Mesothelial cell of epicardium (in vitro differentiated cells): ENCODE measurements around the gene WNT9A. TPM values are rescaled to one million over a fixed set of nuclear protein-coding genes. Genes with fewer than 3 reads are reported as not detected.

Source experiments
- DNase-seq, 2 experiments: peaks; one replicate each; pipeline ENCODE4 v3.0.0; 2021; ENCODE audit warnings: low spot score in 2 of 2; ENCODE audit not compliant: unreplicated experiment in 2 of 2
- H3K27ac Mint-ChIP-seq: 2 replicates; pipeline ENCODE4 v1.8.0; 2021; ENCODE audit warnings: mixed read lengths
- H3K27me3 Mint-ChIP-seq: 2 replicates; pipeline ENCODE4 v1.8.0; 2021; ENCODE audit warnings: low read depth, mixed read lengths
- H3K36me3 Mint-ChIP-seq: 2 replicates; pipeline ENCODE4 v1.8.0; 2021; ENCODE audit warnings: mixed read lengths
- H3K4me1 Mint-ChIP-seq: 2 replicates; pipeline ENCODE4 v1.8.0; 2021; ENCODE audit warnings: mixed read lengths
- H3K4me3 Mint-ChIP-seq: 2 replicates; pipeline ENCODE4 v1.8.0; 2021; ENCODE audit warnings: mild to moderate bottlenecking, moderate library complexity, mixed read lengths
- H3K9me3 Mint-ChIP-seq: 2 replicates; pipeline ENCODE4 v1.8.0; 2021; ENCODE audit warnings: mixed read lengths
- total RNA-seq: library from RNA; stranded (reverse); gene quantifications from 3 replicates; pipeline ENCODE4 v1.2.1, GENCODE V29; 2021
- TF ChIP-seq, protein P1 (sequence below): fragments of 200-600 bp; sonication (generic); IDR thresholded peaks from one replicate; pipeline ENCODE4 v1.5.0; 2021; ENCODE audit warnings: antibody characterized with exemption; ENCODE audit not compliant: unreplicated experiment

WNT9A gene
- total RNA-seq, 1 donor from 2014 or later: 3.9 TPM

DNA sequence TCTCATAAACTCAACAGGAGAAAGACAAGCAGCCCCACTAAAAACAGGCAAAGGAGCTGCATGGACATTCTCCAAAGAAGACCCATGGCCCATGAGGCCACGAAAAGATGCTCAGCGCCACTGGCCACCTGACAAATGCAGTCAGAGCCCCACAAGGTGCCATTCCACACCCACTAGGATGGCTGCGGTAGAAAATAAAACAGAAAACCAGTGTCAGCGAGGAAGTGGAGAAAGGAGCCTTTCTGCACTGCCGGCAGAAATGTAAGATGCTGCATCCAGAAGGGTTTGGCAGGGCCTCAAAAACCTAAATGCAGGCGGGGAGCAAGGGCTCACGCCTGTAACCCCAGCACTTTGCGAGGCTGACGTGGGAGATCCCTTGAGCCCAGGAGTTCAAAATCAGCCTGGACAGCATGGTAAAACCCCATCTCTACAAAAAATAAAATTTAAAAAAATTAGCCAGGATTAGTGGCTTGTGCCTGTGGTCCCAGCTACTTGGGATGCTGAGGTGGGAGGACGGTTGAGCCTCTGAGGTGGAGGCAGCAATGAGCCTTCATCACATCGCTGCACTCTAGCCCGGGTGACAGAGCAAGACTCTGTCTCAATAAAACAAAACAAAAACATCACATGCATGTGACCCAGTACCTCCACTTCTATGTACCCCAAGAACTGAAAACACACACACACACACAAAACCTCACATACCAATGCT is 4.2 kb downstream of the WNT9A start:
- peaks cover 23% of the 10 kb centered on the region for H3K4me1 Mint-ChIP-seq
- peak in 1 of 2 experiments; percentile 20 for DNase-seq
- peaks cover 8% of the 10 kb centered on the region for H3K27me3 Mint-ChIP-seq
- no peaks in the 10 kb centered on the region for H3K9me3 Mint-ChIP-seq
- H3K27ac Mint-ChIP-seq: peak overlapping the region; percentile 9
- no peaks in the 10 kb centered on the region for H3K36me3 Mint-ChIP-seq
- no peak overlapping the region for H3K4me3 Mint-ChIP-seq
- TF ChIP-seq, protein P1, sequence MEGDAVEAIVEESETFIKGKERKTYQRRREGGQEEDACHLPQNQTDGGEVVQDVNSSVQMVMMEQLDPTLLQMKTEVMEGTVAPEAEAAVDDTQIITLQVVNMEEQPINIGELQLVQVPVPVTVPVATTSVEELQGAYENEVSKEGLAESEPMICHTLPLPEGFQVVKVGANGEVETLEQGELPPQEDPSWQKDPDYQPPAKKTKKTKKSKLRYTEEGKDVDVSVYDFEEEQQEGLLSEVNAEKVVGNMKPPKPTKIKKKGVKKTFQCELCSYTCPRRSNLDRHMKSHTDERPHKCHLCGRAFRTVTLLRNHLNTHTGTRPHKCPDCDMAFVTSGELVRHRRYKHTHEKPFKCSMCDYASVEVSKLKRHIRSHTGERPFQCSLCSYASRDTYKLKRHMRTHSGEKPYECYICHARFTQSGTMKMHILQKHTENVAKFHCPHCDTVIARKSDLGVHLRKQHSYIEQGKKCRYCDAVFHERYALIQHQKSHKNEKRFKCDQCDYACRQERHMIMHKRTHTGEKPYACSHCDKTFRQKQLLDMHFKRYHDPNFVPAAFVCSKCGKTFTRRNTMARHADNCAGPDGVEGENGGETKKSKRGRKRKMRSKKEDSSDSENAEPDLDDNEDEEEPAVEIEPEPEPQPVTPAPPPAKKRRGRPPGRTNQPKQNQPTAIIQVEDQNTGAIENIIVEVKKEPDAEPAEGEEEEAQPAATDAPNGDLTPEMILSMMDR: no peak

DNA sequence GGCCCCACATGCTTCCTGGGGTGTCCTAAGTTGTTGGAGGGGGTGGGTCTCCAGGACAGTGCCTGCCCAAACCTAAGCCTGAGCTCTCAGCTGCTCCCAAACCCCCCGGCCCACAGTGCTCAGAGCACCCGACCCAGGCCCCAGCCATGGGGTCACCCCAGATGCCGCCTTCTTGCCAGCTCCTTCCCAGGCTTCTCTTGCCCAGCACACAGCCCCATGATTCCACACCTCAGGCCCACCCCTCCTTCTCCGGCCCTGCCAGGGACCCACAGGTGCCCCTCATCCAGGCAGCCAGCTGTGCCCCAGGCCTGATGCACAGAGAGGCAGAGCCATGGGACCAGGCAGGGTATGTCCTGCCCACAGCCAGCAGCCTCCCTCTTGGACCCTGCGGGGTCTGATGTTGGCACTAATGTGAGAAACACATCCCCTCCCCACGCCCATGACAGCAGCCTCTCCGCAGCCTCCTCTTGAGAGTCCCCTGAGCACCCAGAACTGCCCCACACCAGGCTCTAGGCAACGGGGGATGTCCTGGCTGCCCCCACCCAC is 4.9 kb downstream of the WNT9A start:
- Mint-ChIP-seq H3K9me3 (no peaks in the 10 kb centered on the region), H3K27me3 (peaks cover 5% of the 10 kb centered on the region), H3K4me1 (peaks cover 20% of the 10 kb centered on the region), H3K27ac (peak overlapping the region; percentile 16), H3K36me3 (no peaks in the 10 kb centered on the region), H3K4me3 (no peak overlapping the region)
- TF ChIP-seq, protein P1: no peak
- DNase-seq: peak; percentile 8 to 28

DNA sequence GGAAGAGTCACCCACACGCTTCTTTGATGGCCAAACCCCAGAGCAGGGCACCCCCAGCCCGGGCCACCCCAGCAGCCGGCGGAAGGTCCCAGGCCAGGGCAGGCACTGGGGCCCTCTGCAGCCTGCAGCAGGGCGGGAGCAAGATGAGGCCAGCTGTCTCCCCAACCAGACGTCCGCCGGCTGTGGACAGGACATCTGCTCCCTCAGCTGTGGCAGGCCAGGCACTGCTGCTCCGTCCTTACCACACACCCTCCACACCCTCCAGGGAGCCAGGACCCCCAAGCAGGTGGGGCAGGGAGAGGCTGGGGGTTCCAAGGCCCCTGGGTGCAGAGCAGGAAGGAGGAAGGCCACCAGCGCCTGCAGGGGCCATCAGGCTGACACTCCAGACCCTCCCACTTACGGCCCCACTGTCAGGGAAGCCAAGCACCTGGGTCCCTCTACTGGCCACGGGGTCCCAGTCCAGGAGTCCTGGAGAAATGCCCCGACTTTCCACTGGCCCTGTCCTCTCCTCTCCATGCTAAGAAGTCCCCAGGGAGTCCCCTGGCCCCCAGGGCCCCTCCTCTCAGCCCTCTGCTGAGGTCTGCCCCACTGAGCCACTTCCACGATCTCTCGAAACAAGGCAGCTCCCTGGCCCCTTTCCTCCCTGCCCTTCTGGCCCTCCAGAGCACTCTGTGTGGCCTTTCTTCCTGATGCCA is 5.6 kb downstream of the WNT9A start:
- no peak overlapping the region for H3K4me3 Mint-ChIP-seq
- H3K27ac Mint-ChIP-seq: peak overlapping the region; percentile 16
- H3K27me3 Mint-ChIP-seq: peaks cover 4% of the 10 kb centered on the region
- H3K36me3 Mint-ChIP-seq: no peaks in the 10 kb centered on the region
- H3K4me1 Mint-ChIP-seq: peaks cover 21% of the 10 kb centered on the region
- TF ChIP-seq, protein P1: no peak
- peak; percentile 18 to 42 for DNase-seq
- H3K9me3 Mint-ChIP-seq: no peaks in the 10 kb centered on the region

DNA sequence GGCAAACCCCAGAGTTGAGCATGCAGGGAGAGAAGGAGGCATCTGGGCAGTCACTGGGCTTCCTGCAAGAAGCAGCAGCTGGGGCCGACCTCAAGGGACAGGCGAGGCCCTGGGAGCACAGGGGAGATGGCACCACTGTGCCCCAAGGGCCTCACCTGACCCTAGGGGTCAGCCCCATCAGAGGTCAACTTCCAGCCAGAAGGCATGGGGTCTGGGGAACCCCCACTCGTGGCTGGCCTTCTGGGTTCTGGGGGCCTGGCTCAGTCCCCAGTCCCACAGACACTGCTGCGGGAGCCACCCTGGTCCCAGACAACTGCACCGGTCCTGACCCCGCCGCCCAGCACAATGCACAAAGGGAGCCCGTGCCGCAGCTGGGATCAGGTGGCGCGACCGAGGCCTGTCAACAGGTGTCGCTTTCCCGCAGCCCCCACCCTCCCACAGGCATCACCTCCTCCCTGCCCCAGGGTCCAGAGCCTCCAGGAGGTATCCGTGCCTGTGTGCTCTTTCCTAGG is 6.2 kb downstream of the WNT9A start:
- H3K9me3 Mint-ChIP-seq: peaks cover 4% of the 10 kb centered on the region
- H3K4me3 Mint-ChIP-seq: no peak overlapping the region
- peak; percentile 14 to 37 for DNase-seq
- H3K4me1 Mint-ChIP-seq: peaks cover 25% of the 10 kb centered on the region
- TF ChIP-seq, protein P1: no peak
- H3K27me3 Mint-ChIP-seq: peaks cover 3% of the 10 kb centered on the region
- no peak overlapping the region for H3K27ac Mint-ChIP-seq
- H3K36me3 Mint-ChIP-seq: peaks cover 5% of the 10 kb centered on the region

DNA sequence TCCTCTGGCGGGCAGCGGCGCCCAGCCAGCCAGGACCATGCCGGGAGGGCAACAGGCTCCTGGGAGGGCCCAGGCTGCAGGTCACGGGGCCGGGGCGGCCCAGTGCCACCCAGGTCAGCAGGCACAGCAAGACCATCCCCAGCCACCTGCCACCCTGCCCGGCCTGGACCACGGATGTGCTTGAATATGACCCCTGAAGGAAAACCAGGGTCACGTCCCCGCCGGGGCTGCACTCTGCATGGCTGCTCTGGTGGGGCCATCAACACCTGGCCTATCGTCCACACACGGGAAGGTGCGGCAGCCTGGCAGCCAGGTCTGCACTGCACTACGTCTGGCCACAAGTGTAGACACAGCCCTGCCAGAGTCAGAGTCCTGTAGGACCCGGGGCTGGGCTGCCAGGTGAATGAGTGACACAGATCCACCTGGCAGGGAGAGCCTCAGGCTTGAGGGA is 6.9 kb downstream of the WNT9A start:
- no peak overlapping the region for H3K27ac Mint-ChIP-seq
- TF ChIP-seq, protein P1: no peak
- no peak overlapping the region for H3K4me3 Mint-ChIP-seq
- peaks cover 4% of the 10 kb centered on the region for H3K9me3 Mint-ChIP-seq
- H3K4me1 Mint-ChIP-seq: peaks cover 20% of the 10 kb centered on the region
- DNase-seq: peak; percentile 19 to 35
- H3K27me3 Mint-ChIP-seq: no peaks in the 10 kb centered on the region
- peaks cover 5% of the 10 kb centered on the region for H3K36me3 Mint-ChIP-seq
